ENCODE measurements around the gene CPVL.

CPVL gene

DNA sequence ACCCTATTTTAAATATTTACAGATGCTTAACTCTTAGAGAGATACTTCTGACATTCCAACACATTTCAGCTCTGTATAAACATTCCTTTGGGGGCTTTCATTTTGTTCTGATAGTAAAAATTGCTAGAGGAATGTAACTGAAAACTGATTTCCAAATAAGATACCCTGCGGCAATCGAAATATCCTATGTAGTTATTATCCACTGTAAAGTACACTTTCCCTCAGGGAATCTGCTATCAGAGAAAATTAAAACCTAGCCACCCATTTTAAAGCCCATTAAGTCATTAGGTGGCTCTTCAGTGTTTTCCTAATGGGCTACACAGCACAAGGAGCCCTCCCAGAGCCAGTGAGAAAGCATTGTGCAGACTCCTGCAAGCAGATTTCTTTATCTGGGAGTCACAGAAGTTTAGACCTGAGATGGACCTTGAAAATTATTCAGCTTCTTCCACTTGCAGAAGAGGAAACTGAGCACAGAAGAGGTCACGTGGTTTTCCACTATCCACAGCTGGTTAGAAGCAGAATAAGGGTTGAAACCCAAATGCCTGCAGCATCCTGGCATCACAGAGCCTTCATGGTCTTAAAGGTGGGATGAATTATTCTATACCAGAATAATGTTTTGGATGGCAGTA, 12.6 kb upstream of the CPVL start:
- H3K4me3 ChIP-seq (ENCODE audit: low read depth, low read length): no peak overlapping the region
- DNase-seq (ENCODE audit: low read depth): no peak

DNA sequence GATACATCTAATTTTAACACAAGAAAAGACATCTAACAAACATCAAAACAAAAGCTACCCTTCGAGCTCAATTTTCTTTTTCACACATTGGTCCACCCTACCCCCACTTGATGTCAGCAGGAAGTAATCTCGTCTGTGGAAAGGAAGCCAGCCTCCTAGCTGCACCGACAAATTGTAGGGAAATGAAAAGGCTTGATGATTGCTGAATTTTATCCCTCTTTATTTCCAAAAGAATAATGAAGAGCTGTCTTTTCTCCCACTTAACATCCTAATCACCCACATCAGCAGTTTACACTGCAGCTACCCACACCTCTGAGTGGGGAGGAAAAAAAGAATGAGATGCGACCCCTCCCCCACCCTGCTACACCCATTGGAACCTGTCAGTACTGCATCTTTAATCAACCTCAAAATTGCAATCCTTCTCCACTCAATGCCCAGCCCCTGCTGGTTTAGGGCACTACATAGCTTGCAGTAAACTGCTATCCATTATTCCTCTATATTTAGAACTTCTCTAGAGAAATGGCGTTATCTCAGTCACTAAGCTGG, 10.6 kb upstream of the CPVL start:
- no peak for DNase-seq (ENCODE audit: low read depth)
- no peak overlapping the region for H3K4me3 ChIP-seq (ENCODE audit: low read depth, low read length)

DNA sequence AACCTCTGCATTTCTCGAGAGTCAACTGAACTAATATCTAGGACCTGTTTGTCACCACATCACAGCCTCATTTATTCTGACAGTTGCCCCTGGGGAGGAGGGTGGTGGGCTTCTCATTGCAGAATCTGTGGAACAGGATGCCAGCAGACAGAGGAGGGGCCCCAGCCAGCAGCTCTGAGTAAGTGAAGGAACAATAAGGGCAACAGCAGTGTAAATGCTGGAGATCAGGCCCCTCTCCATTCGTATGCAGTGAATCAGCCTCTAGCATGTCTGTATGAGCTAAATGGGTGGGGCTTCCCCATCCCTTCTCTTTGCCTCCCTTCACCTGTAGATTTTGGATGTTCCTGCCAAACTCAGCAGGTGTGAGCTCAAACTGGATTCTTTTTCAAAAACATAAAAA, 7.7 kb upstream of the CPVL start:
- DNase-seq (ENCODE audit: low read depth): no peak
- no peak overlapping the region for H3K4me3 ChIP-seq (ENCODE audit: low read depth, low read length)

DNA sequence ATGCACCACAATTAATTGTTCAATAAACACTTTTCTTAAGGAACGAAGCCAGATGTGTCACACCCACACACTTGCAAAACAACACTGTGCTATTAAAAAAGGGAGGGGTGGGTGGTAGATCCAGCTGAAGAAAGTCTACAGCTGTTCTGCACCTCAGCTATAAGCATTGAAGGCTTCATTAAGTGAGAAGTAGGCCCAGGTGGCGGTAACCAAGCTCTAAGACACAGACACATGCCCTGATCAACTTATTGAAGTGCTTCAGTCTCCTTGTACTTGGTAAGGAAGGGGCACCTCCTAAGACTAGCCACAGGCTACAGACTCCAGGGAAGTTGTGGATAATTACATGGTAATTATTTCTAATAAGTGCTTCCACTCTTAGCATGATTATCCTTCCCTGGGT, 4.5 kb upstream of the CPVL start:
- DNase-seq (ENCODE audit: low read depth): no peak
- H3K4me3 ChIP-seq (ENCODE audit: low read depth, low read length): no peak overlapping the region

- DNase-seq (ENCODE audit: low read depth): no peak
- H3K4me3 ChIP-seq (ENCODE audit: low read depth, low read length): no peak overlapping the region
Observed at GRCh38 chr7:29149036-29149435, 2.7 kb upstream of the CPVL start.

- no peak for DNase-seq (ENCODE audit: low read depth)
- no peak overlapping the region for H3K4me3 ChIP-seq (ENCODE audit: low read depth, low read length)
Observed at GRCh38 chr7:29147821-29148220, 1.5 kb upstream of the CPVL start.

GRCh38 chr7:29146888-29147609, 712 bp upstream of the CPVL start:
- no peak for DNase-seq (ENCODE audit: low read depth)
- H3K4me3 ChIP-seq (ENCODE audit: low read depth, low read length): no peak overlapping the region

- DNase-seq (ENCODE audit: low read depth): no peak
- H3K4me3 ChIP-seq (ENCODE audit: low read depth, low read length): no peak overlapping the region
Observed at GRCh38 chr7:29145553-29146056, 732 bp downstream of the CPVL start.

DNA sequence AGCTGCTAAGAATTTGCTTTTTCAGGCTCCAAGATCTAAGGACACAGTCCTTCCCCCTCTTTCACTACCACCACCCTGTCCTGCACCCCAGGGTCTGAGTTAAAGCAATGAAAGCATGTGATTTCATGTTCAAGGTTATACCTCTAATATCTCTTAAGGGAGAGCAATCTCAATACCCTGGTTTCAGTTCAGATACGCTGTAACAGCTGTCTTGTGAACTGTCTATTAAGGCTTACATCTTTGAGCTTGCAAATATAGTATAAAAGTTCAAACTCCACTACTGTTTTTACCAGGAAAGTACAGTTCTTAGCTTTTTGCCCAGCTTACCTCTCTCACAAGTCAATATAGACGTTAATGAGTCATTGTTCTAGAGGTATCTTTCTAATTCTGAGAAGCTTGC, 2.6 kb downstream of the CPVL start:
- no peak for DNase-seq (ENCODE audit: low read depth)
- no peak overlapping the region for H3K4me3 ChIP-seq (ENCODE audit: low read depth, low read length)

- H3K4me3 ChIP-seq (ENCODE audit: low read depth, low read length): no peak overlapping the region
- no peak for DNase-seq (ENCODE audit: low read depth)
Observed at GRCh38 chr7:29142021-29142727, 4.2 kb downstream of the CPVL start.

- no peak overlapping the region for H3K4me3 ChIP-seq (ENCODE audit: low read depth, low read length)
- no peak for DNase-seq (ENCODE audit: low read depth)
Observed at GRCh38 chr7:29140873-29141468, 5.4 kb downstream of the CPVL start.

DNA sequence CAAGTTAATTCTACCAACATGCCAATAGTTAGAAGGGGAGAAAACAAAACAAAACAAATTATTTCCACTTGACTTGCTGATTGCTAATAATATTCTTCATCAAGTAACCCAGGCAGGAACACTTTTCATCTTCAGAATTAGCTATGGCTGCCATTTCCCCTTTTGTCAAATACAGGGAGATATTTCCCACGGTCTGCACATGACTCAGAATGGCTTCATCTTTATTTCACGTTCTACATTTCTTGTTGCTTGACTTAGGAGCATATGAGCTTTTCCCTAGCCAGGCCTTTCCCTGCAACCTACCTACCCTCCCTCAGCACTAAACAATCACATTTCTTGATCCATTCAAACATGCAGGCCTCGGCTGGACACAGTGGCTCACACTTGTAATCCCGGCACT, 6.5 kb downstream of the CPVL start:
- H3K4me3 ChIP-seq (ENCODE audit: low read depth, low read length): no peak overlapping the region

DNA sequence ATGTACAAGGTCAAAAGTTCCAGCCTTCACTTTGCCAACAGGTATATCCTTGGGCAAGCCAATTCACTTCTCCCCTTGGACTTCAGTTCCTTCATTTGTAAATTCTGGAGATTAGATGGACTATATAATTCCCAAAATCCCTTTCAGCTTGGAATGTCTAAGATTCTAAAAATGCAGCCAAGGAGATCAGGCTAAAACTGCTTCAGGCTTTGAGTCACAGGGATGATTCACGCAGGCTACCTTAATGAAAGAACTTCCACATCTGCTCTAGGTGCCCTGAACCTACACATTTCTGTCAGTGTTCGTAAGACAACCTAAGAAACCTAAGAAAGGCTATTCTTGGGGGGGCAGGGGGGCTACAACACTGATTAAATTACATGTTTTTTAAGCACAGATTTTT, 7.1 kb downstream of the CPVL start:
- no peak overlapping the region for H3K4me3 ChIP-seq (ENCODE audit: low read depth, low read length)
- no peak for DNase-seq (ENCODE audit: low read depth)

More for the DNA sequence above, 6.5 kb downstream of the CPVL start:
- DNase-seq (ENCODE audit: low read depth): no peak

DNA sequence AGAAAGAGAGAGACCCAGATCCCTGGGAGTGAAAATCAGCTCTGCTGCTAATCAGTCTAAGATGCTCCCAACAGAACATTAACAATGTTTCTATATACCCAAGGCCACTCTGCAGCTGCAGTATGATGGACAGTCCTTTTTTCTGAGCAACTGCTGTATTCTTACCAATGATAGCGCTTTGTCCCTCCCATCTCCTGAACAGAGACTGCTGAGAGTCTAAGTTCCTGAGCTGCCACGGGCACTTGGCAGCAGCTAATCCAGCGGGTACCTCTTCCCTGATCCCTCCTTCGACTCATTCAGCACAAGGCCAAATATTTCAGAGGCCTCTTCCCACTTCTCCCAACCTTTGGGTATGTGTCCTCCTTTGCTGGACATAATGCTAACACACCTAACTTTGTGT, 7.7 kb downstream of the CPVL start:
- DNase-seq (ENCODE audit: low read depth): no peak
- no peak overlapping the region for H3K4me3 ChIP-seq (ENCODE audit: low read depth, low read length)

- no peak overlapping the region for H3K4me3 ChIP-seq (ENCODE audit: low read depth, low read length)
- no peak for DNase-seq (ENCODE audit: low read depth)
Observed at GRCh38 chr7:29135846-29136245, 10.5 kb downstream of the CPVL start.

DNA sequence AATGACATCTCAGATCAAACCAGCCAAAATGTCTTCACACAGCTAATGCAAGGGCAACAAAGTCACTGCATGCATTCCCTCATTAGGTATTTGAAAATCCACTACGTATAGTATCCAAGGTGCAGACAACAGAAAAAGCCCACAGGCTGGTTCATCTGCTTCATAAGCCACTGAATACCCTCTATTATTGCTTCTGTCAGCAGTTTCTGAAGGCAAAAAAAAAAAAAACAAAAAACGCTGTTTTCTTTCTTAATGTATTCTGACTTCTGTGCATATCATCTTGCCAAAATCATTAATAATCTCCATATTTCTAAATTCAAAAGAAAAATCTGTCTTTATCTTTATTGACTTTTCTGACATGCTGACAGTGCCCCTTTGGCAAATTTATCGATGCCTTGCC, 13.4 kb downstream of the CPVL start:
- no peak for DNase-seq (ENCODE audit: low read depth)

DNA sequence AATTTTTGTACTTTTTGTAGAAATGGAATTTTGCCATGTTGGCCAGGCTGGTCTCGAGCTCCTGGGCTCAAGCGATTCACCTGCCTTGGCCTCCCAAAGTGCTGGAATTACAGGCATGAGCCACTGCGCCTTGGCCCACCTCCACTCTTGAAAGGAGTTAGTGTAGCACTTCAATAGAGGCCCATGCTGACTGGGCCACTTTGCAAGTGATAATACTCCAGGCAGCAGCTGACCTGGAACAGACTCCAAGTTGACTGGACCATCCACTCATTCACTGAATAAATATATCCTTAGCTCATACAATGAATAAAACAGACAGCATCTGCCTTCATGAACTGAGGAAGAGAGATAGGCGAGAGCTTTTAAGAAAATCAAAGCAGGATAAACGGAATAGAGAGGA, 14.7 kb downstream of the CPVL start:
- no peak overlapping the region for H3K4me3 ChIP-seq (ENCODE audit: low read depth, low read length)
- DNase-seq (ENCODE audit: low read depth): no peak

More for the DNA sequence above, 13.4 kb downstream of the CPVL start:
- no peak overlapping the region for H3K4me3 ChIP-seq (ENCODE audit: low read depth, low read length)

GRCh38 chr7:29130096-29130495, 16.2 kb downstream of the CPVL start:
- no peak overlapping the region for H3K4me3 ChIP-seq (ENCODE audit: low read depth, low read length)
- no peak for DNase-seq (ENCODE audit: low read depth)

DNA sequence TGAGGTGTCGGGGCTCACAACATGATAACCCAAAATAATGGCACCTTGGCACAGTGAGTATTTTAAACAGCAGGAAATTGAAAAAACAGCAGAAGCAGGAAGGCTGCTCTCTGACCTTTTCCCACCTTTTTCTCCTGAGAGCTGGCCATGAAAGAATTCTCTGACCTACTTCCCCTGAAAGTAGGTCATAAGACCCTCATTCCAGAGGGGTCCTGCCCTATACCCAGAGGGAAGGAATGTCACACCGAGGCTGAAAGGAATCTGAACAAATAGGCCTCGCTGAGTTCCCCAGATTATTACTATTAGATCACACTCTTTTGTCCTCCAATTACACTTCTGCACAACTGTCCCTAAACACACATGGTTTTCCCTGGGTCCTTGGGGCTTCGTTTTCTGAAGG, 18.8 kb downstream of the CPVL start:
- no peak for DNase-seq (ENCODE audit: low read depth)
- no peak overlapping the region for H3K4me3 ChIP-seq (ENCODE audit: low read depth, low read length)

- no peak for DNase-seq (ENCODE audit: low read depth)
- H3K4me3 ChIP-seq (ENCODE audit: low read depth, low read length): no peak overlapping the region
Observed at GRCh38 chr7:29126804-29127203, 19.5 kb downstream of the CPVL start.

Data from skeletal muscle cell (primary cell).